GM19023 (cell line): ENCODE data around the gene CARD11.

ENCODE experiments used
- ATAC-seq: cut with Tn5 transposase; IDR thresholded peaks from one replicate; pipeline ENCODE4 v1.9.1; 2021; ENCODE audit warnings: mild to moderate bottlenecking, moderate library complexity; ENCODE audit not compliant: unreplicated experiment

CARD11 gene

DNA sequence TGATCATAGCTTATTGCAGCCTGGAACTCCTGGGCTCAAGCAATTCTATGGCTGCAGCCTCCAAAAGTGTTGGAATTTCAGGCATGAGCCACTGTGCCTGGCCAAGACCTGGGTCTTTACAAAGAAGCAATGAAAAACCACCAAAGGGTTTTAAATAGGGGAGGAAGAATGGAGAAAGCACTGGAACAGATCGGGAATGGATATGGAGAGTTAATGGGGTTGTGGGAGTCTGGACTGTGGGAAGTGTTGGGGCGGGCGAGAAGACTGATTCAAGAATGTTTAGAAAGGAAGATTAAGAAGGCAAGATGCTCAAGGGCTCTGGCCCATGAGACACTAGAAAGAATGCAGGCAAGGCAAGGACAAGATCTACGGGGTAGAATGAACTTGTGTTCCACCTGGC, 98.5 kb downstream of the CARD11 start:
- no peak for ATAC-seq

DNA sequence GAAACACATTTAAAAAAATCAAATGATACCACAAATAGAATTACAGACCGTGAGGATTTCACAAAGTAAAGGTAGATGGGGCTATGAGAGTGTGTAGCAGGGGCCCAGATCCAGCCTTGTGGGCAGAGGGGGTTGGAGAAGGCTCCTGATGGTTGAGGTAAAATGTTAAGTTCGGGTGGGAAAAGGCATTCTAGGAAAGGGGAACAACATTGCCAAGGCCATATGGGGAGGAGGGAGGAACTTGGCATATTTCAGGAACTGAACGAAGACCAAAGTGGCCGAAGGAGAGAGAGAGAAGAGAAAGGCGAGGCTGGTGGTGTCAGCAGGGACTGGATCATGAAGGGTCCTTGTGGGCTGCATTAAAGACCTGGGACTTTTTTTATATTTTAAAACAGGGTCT, 98.9 kb downstream of the CARD11 start:
- ATAC-seq, result no peak

DNA sequence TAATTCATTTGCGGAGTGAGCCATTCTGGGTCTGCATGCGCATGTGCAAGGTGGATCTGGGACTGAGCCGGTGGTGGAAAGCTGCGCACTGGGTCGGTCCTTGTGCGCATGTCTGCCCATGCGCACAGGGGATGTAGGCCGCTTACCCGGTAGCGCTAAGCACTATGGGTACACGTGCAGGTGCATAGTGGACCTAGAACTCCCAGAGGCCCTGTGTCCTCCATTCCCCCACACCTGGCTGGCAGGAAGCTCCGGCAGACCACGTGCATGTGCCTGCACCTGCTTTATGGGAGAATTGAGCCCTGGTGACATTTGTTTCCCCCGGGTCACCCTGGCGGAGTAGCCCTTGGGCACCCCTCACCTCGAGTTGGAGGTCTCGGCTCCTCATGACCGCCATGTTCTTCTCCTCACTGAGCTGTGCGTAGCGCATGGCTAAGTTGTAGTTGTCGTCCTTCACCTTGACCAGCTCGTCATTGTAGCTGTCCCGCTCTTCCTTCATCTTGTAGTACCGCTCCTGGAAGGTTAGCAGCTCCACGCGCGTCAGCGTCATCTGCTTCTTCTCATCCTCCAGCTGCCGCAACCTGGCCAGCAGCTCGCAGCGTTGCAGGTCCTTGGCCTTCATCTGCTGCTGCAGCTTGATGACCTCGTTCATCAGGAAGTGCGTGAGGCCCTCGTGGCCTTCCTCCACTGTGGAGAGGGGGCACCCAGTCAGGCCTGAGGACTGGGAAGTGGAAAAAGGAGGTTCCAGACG, 99.6 kb downstream of the CARD11 start:
- ATAC-seq, result no peak

DNA sequence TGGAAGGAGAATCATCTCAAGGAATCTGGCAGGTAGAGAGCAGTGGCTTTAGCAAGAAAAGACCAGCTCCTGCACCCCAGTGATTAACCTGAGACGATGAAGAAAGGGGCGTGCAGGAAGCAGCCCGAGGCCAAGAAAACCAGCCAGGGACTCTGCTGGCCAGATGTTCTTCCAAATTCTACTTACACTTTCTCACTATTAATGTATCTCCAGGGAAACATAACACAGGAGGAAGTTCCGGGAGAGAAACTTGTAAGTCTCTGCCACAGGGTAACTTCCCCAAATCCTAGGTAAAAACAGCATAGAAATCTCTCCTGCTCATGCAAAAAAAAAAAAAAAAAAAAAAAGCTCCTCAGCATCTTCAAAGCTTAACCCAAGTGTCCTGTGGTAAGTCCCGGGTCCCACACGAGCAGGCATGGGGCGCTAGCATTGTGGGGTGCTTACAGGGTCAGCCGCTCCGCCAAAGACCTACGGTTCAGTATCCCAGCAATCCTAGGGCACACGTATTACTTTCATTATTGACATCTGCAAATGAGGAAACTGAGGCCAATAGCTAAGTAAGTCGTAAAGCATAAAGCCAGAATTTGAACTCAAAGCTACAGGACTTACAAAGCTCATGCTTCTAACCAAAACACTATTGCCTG, 102.3 kb downstream of the CARD11 start:
- no peak for ATAC-seq

DNA sequence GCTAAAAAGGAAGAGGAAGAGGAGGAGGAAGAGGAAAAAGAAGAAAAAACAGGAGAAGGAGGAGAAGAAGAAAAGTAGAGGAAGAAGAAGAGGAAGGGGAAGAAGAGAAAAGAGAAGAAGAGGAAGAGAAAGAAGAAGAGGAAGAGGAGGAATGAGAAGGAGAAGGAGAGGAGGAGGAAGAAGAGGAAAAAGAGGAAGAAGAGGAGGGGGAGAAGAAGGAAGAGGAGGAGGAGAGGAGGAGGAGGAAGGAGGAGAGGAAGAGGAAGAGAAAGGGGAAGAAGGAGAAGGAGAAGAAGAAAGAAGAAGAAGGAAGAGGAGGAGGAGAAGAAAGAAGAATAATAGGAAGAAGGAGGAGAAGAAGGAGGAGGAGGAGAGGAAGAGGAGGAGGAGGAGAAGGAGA, 103.2 kb downstream of the CARD11 start:
- no peak for ATAC-seq

DNA sequence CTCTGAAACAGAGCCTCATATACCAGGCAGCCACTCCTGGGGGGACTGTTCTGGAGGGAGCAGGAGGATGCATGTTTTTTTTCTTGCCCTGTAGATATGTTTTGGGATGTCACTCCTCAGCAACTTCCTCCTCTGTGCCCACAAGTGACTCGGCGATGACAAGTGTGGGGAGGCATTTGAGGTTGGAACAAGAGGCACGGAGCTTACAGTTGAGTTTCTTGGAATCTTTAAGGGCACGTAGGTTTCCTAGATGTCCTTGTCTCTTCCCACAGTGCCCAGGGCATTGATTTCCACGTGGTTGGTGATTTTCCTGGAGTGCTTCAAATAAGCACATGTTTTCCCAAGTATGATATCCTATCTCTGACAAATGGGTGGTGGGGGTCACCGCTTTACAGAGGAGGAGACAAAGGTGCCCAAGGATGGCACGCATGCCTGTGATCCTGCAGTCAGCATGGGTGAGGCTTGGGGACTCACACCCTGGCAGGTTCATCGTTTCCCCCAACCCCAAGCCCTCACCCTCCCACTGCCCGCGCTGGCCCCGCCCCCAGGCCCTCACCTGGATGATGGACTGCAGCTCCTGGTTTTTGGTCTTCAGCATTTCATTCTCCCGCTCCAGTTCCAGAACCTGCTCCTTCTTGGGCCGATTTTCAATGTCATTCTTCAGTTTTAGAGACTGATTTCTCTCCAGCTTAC, 104.3 kb downstream of the CARD11 start:
- ATAC-seq, result no peak

DNA sequence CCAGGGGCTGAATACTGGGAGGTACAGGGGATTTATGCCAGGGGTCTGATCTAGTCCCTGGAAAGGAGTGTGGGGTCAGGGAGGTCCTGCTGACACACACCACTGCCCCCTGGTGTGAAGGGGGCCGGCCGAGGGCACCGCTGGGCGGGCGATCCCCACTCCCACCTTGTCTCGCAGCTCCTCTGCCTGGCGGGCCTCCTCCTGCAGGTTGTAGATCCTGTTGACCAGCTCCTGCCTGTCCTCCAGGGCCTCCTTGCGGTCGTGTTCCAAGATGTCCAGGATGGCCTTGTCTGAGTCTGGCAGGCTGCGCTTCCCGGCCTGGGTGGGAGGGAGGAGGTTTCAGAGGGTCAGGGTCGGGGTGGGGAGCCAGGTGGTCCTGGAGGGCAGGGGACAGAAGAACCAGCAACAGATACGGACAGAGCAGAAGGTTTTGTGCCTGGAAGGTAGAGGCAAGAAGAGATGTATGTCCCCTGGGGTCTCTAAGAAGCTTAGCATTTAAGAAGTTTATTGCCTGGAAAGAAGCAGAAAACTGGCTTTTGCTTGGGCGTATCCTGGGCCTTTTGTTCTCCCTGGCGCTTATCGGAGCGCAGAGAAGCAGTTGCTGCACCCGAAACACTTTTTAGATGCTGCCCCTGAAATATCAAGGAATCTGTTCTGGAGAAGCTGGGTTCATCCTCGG, 105.0 kb downstream of the CARD11 start:
- no peak for ATAC-seq

DNA sequence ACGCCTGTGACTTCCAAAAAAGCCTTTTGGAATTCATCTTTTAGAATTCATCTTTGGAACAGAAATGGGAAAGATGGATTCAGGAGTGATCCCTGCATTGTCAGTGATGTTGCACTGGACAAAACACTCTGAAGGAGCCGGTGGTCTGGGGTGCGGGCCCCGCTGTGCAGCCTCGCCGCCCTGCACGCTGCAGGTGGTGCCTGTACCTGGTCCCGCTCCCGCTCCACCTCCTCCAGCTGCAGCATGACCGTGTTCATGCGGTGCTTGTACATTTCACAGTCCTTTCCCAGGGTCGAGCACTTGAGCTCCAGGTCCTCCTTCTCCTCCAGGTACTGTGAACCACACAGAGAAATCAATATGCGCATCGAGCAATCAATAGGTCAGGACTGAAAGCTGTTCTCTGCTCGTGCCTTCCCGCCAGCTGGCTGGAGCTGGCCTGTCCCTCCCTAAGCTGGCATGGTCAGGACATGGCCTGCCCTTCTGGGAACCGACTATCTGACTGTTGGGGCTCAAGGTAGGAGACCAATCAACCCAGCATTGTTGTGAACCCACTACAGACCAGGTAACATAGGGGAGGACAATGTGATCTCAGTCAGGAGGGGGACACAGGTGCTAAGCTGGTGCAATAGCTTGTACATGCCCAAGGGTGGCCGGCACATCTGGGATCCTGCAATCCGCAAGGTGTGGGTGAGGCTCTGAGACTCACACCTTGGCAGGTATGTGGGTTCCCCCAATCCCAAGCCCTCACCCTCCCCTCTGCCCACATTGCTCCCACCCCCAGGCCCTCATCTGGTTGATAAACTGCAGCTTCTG, 105.8 kb downstream of the CARD11 start:
- ATAC-seq, result no peak

DNA sequence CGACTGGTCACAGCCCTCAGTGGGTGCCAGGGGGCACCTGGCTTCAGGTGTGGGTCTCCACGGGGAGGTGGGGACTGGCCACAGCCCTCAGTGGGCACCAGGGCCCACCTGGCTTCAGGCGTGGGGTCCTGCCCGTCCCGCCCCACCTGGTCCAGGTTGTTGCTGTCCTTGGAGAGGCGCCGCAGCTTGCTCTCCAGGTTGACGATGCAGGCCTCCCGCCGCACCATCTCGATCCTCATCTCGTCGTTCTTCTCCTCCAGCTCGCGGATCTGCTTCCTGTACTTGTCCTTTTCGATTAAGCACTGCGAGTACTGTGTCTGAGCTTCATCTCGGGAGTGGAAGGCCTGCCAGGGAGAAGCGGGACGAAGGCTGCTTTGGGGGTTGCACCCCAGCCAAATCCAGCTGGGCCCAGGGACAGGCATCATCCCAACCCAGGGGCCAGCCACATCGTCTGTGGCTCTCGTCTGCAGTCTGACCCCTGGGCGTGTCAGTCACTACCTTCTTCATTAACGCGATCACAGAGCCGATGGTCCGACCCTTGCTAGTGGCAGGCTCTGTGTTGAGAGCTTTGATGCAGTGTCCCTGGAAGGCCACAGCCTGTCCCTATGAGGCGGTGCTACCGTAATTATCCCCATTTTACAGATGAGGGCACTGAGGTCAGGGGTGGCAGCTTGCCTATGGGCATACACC, 106.6 kb downstream of the CARD11 start:
- no peak for ATAC-seq

DNA sequence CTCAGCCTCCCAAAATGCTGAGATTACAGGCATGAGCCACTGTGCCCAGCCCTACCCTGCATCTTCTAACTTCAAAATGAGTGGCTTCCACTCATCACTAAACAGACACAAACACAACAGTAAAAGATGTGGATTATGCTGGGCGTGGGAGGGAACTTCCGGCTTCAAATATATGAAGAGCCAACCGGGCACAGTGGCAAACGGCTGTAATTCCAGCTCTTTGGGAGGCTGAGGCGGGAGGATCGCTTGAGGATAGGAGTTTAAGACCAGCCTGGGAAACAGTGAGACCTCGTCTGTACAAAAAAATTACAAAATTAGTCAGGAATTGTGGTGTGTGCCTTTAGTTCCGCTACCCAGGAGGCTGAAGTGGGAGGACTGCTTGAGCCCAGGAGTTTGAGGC, 107.4 kb downstream of the CARD11 start:
- ATAC-seq, result no peak

DNA sequence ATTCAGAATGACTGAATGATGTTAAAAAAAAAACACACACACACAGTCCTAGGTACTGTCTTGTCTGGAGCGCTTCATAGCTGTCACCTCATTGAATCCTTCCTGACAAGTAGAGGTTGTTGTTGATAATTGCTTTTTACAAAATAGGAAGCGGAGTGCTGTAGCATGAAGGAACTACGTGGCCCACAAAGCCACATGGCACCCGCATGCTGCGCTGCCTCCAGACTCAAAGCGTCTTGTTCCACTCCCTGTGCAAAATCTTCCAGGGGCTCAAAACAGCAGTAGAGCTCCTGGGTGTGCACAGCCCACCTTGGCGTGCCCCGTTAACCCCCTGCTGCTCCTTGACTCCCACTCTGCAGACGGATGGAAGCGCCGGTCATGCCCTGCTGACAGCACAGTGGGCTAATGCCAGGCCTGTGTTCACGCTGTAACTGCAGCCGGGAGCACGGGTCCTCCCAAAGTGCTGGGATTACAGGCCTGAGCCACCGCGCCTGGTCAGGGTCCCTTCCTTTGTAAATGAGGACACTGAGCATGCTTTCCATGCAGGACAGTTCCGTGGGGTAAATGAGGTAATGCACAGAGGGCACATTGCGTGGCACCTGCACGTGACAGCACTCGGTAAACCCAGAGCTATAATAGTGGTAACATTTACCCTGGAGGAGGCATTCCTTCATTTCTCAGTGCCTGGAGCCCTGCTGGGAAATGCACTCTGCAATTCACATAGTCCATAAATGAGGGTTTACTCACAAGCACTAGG, 108.5 kb downstream of the CARD11 start:
- ATAC-seq, result no peak

DNA sequence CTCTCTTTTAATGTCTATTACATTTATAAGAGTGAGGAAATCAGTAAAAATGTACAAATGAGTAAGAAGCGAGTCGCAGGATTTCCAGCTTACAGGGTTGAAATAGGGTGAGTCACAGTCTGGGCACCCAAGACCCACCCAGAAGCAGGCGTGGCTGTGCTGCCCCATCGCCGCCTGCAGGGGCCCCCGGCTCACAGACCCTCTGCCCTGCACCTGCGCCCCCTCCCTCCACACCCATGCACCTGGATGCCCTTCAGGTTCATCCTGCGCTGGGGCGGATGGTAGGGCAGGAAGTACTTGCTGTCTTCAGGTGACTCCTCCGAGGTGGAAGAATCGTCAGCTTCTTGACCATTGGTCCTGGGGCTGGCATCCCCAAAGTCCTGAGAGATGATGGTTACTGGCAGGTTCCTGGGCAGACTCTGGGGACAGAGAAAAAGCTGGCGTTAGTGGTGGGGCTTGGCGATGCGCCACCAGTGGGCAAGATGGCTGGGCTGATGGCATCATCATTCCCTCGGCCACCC, 109.4 kb downstream of the CARD11 start:
- ATAC-seq, result no peak

DNA sequence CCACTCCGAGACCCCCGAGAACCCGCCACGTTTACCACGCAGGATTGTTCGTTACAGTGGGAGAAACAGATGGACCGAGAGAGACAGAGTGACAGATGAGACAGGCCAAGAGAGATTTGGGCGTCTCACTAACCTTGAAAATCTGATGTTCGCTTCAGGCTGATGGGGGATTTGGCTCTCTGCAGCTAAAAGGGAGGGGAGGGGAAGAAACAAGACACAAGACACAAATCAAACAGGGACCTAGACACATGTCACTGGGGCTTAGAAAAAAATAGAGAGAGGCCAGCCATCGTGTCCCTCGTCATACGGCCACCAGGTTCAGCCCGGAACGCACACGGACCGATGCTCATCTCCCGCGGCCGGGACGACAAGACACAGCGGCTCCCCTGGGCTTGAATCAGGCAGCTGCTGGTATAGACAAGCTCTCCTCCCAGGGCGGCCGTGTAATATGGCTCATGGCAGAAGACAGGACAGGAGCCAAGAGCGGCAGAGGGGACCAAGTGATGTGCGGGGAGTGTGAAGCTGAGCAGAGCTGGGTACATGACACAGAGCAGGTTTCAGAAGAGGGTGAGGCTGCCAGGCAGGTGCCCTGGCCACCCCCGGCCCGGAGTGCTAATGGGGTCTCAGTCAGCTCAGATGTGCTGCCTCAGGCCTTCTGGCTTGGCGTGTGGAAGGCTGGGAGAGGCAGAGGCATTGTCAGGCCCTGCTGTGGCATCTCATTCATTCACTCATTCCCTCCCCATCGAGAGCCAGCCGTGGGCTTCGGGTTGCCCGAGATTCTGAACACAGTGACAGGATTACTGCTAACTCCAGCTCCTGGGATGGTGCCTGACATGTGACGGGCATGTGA, 111.0 kb downstream of the CARD11 start:
- ATAC-seq, result no peak

DNA sequence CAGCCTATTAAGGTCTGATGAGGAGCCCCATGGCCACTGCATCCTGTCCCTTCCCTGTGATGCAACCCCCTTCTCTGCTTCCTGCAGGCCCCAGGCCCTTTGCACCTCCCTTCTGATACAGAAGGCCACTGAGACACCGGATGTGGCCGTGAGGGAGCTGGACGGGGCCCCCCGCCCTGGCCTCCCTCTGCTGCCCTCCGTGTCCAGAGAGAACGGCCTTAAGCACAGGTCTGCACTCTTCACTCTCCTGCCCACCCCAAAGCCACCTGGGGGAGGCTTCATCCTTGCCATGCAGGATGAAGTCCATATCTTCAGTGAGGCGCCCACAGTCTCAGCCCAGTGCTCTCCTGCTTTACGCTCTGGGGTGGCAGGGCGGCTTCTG, 112.6 kb downstream of the CARD11 start:
- no peak for ATAC-seq

DNA sequence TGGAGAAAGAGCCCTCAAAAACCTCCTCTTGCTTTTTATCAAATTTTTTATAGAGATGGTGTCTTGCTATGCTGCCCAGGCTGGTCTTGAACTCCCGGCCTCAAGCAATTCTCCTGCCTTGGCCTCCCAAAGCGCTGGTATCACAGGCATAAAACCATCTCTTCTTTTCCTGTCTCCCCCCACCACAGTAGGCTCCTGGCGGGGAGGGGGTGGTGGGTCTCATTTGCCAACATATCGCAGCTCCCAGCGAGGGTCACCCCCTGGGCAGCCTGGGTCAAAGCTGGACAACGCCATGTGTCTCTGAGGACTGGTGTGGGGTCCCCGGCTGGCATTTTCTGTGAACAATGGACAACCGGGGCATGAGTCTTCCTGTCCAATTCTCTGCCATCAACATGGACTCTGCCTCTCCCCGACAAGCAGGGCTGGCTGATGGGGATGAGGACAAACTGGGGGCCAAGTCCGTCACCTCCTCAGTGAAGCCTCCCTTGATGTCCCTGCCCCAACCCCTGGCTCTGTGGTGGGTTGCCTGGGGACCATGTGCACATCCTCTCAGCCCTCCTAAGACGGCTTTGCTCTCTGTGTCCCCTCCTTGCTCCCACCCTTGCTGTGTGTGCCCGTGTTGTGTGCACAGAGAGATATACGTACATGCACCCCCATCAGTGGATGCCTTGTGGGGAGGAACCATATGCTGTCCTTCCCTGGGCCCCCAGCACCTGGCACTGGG, 113.2 kb downstream of the CARD11 start:
- no peak for ATAC-seq

DNA sequence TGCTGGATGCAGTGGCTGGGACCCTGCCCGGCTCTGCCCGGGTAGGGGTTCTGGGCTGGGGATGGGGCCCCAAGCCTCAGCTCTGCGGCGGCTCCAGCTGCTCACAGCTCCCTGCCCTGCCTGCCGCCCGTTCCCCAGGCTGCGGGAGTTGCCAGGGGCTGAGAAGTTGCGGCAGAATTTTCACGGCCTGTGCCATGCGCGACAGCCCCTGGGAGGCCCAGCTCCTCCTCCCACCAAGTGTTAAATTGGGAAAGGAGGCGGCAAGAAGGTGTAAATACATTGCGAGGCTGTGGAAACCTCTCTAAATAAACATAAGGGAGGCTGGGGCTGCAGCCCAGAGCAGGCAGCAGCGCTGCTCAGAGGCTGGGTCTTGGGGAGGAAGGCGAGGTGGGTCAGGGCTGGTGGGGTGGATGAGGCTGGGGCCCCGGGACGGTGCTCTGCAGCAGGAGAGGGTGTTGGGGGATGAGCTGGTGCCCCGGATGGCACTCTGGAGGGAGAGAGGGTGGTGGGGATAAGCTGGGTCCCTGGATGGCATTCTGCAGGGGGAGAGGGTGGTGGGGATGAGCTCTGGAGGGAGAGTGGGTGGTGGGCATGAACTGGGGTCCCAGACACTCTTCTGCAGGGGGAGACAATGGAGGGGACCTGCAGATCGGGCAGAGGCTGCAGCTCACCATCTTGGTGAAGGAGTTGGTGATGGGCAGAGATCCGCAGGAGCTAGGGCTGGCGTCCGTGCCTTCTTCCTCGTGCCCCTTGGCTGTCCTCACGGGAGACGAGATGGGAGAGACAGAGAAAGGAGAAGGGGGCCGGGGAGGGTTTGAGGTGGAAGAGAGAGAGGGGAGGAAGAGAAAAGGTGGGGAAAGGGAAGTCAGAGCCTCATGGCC, 114.1 kb downstream of the CARD11 start:
- no peak for ATAC-seq
